Heart left ventricle (tissue), 13 donors: ENCODE measurements around the gene NKD1.

Source experiments
- POLR2A ChIP-seq, 2 donors: fragments of 450-650 bp; IDR thresholded peaks; one replicate each; pipeline ENCODE4 v1.6.1; 2017; ENCODE audit warnings: antibody characterized with exemption in 2 of 2, mild to moderate bottlenecking in 2 of 2, moderate library complexity in 2 of 2
- TF ChIP-seq, protein P1 (sequence below), 12 donors: fragments of 200-600 bp; sonication (generic) in 4 of 12; IDR thresholded peaks; one replicate each; pipeline versions ENCODE4 v1.5.0 to v1.8.0; 2018 to 2022; ENCODE audit warnings: antibody characterized with exemption in 12 of 12, mild to moderate bottlenecking in 5 of 12
- donor health status: ischemic (EF 13 %, LVEDD 7.1; RV severe dilation, severe dysfunction).
- donor health status: DM: no; HTN: yes; CAD: no.
- donor health status: DM: no; HTN: no; CAD: no.
- donor health status: ischemic (EF 25% LVEDD 6.9; RV normal size, moderate dysfunction).
- donor health status: ischemic (EF 25% LVEDD 5.7; RV mildly dilated, moderate dysfunction).
- donor health status: ischemic (EF 35%, LVEDD 5.7; RV mildly dilated, moderate dysfunction).
- donor health status: nonischemic (EF 11% LVEDD 7.7; RV severe dilation, severe dysfunction).
- donor health status: DM: yes; HTN: yes; CAD: no.
- donor health status: PGD.
- donor health status: ischemic (EF 29% LVEDD 5.4; RV normal size, mild dysfunction).
- donor health status: nonischemic (EF 23%, LVEDD 6.1; RV moderate dilation, normal function).

DNA sequence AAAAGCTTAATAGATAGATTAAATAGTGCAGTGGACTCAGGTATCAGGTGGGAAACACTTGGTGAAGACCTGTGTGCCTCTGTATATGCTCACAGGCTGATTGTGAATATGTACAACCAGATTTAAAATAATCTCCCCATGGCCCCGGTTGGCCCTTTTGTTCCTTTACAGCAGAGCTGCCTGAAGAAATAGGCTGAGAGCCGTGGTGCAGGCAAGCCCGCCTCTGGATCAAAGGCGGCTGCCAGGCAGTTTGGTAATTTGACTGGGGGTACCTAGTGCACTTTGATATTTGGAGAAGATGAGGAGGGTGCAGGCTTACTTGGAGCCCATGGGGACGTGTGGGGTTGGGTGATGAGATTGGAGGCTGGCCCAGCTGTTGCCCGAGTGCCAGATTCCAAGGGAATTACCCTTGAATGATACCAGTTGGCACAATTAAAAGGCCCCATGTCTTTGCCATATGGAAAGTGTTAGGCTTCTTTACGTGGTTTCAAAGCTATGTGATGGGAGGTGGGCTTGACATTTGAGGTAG, 5.0 kb downstream of the NKD1 start:
- TF ChIP-seq, protein P1, sequence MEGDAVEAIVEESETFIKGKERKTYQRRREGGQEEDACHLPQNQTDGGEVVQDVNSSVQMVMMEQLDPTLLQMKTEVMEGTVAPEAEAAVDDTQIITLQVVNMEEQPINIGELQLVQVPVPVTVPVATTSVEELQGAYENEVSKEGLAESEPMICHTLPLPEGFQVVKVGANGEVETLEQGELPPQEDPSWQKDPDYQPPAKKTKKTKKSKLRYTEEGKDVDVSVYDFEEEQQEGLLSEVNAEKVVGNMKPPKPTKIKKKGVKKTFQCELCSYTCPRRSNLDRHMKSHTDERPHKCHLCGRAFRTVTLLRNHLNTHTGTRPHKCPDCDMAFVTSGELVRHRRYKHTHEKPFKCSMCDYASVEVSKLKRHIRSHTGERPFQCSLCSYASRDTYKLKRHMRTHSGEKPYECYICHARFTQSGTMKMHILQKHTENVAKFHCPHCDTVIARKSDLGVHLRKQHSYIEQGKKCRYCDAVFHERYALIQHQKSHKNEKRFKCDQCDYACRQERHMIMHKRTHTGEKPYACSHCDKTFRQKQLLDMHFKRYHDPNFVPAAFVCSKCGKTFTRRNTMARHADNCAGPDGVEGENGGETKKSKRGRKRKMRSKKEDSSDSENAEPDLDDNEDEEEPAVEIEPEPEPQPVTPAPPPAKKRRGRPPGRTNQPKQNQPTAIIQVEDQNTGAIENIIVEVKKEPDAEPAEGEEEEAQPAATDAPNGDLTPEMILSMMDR (IDR thresholded peaks at IDR 0.05): no peak
- no peak for TF ChIP-seq POLR2A (IDR thresholded peaks at IDR 0.05)
